ENCODE data around the gene PAK1.

- TF ChIP-seq POLR2AphosphoS5 (IDR thresholded peaks at IDR 0.05; ENCODE audit: low read length), result no peak
- TF ChIP-seq SPI1 (IDR thresholded peaks at IDR 0.05; ENCODE audit: borderline replicate concordance, insufficient read depth, low read depth, low read length), result no peak
- no peak for TF ChIP-seq IRF3 (IDR thresholded peaks at IDR 0.05)
- no peak for TF ChIP-seq GABPA (IDR thresholded peaks at IDR 0.05; ENCODE audit: low read depth)
- no peak for TF ChIP-seq MXI1 (IDR thresholded peaks at IDR 0.05; ENCODE audit: low read depth, low read length)
- no peak for TF ChIP-seq CTCF (IDR thresholded peaks at IDR 0.05 in 2 of 3, conservative IDR thresholded peaks at IDR 0.05 in 1 of 3; ENCODE audit: control insufficient read depth in 2 of 3, extremely low read depth in 1 of 3, insufficient read depth in 1 of 3, low read depth in 3 of 3, low read length in 3 of 3)
- TF ChIP-seq USF2 (IDR thresholded peaks at IDR 0.05; ENCODE audit: borderline replicate concordance, low read depth, low read length), result no peak
- no peak for TF ChIP-seq POLR2A (IDR thresholded peaks at IDR 0.05; ENCODE audit: low read depth, low read length)
- TF ChIP-seq HDAC2 (IDR thresholded peaks at IDR 0.05), result no peak
- no peak for TF ChIP-seq BHLHE40 (IDR thresholded peaks at IDR 0.05; ENCODE audit: borderline replicate concordance in 1 of 2, low read depth in 2 of 2, low read length in 1 of 2)
- TF ChIP-seq ETV6 (conservative IDR thresholded peaks at IDR 0.05 in 1 of 2, IDR thresholded peaks at IDR 0.05 in 1 of 2; ENCODE audit: borderline replicate concordance in 1 of 2, low read depth in 1 of 2), result no peak
- no peak for TF ChIP-seq MEF2B (IDR thresholded peaks at IDR 0.05; ENCODE audit: partially characterized antibody, poor library complexity, severe bottlenecking)
- no peak for TF ChIP-seq EZH2 (IDR thresholded peaks at IDR 0.05; ENCODE audit: borderline replicate concordance, control insufficient read depth, low read depth, low read length)
Measured at GRCh38 chr11:77519847-77520246, 46.0 kb upstream of the PAK1 start.

All from GM12878 (cell line).